OCI-LY3 (cell line): ENCODE data around the gene UNC45A.
"Not testable (repeated sequence)": the region's sequence is repeated elsewhere in the genome, so short reads cannot be mapped to it uniquely, and the experiment has no call there.

Experiments
- H2AFZ ChIP-seq: fragments of 200-600, 300-600 bp; shearing (Covaris generic); 2 replicates; pipeline ENCODE4 v1.6.0; 2014; ENCODE audit warnings: antibody characterized with exemption, low read depth, low read length
- H3K27ac ChIP-seq: fragments of 200-600, 300-600 bp; sonication (generic); 2 replicates; pipeline ENCODE4 v1.5.1; 2014; ENCODE audit warnings: mild to moderate bottlenecking, low read length, moderate library complexity, mixed read lengths
- H3K27me3 ChIP-seq: fragments of 200-600, 300-600 bp; sonication (generic); 2 replicates; pipeline ENCODE4 v1.6.1; 2014; ENCODE audit warnings: low read depth, low read length, mixed read lengths
- H3K36me3 ChIP-seq: fragments of 200-600, 300-600 bp; sonication (generic); replicated peaks from 2 replicates; pipeline ENCODE3; 2014; ENCODE audit warnings: low read depth, low read length, mixed read lengths
- H3K4me1 ChIP-seq: fragments of 300-600, 200-600 bp; sonication (generic); 2 replicates; pipeline ENCODE4 v1.6.1; 2014; ENCODE audit warnings: low read length, mixed read lengths
- H3K4me2 ChIP-seq: fragments of 200-600, 300-600 bp; sonication (generic); 2 replicates; pipeline ENCODE4 v1.6.1; 2014; ENCODE audit warnings: low read length, mixed read lengths
- H3K4me3 ChIP-seq: fragments of 300-600, 200-600 bp; sonication (generic); 2 replicates; pipeline ENCODE4 v1.5.1; 2014; ENCODE audit warnings: antibody characterized with exemption, mild to moderate bottlenecking, low read length, moderate library complexity
- H3K79me2 ChIP-seq: fragments of 300-600, 200-600 bp; shearing (Covaris generic); 2 replicates; pipeline ENCODE4 v1.6.1; 2014; ENCODE audit warnings: mild to moderate bottlenecking, low read length, mixed read lengths
- H3K9ac ChIP-seq: fragments of 300-600, 200-600 bp; shearing (Covaris generic); 2 replicates; pipeline ENCODE4 v1.6.0; 2014; ENCODE audit warnings: mild to moderate bottlenecking, low read length, moderate library complexity
- H3K9me3 ChIP-seq: fragments of 200-600, 300-600 bp; shearing (Covaris generic); 2 replicates; pipeline ENCODE4 v1.6.1; 2014; ENCODE audit warnings: low read length, mixed read lengths; ENCODE audit not compliant: insufficient read depth
- H4K20me1 ChIP-seq: fragments of 200-600, 300-600 bp; sonication (generic); 2 replicates; pipeline ENCODE4 v1.6.1; 2016; ENCODE audit warnings: low read length, mixed read lengths; ENCODE audit not compliant: insufficient read depth
- EZH2phosphoT487 ChIP-seq: fragments of 200-600 bp; shearing (Covaris generic); IDR thresholded peaks from 2 replicates; pipeline ENCODE4 v1.6.1; 2018; ENCODE audit warnings: antibody characterized with exemption, mixed run types, low read depth
- TF ChIP-seq, protein P1 (sequence below): fragments of 200-600, 300-600 bp; sonication (generic); IDR thresholded peaks from 2 replicates; pipeline ENCODE4 v1.5.1; 2014; ENCODE audit warnings: antibody characterized with exemption, low read length, low read depth

UNC45A gene

DNA sequence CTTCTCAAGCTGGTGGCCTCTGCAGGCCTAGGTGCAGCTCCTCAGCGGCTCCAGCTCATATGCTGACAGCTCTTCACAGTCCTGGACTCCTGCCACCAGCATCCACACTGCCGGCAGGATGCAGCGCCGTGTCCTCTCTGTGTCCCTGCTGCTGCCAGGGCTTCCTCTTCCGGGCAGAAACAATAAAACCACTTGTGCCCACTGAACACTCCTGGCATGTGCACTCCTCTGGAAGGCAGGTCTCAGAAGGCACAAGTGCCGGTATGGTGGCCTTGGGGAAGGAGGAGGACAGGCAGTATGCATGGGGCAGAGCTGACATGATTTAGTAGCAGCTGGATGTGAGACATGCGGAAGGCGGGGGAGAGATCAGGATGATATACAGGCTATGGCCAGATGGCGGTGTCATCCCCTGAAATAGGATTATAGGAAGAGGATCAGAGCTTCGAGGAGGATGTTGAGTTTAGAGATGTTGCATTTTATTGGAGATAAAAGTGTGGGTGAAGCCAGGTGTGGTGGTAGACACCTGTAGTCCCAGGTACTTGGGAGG is 39.4 kb upstream of the UNC45A start:
- no peak overlapping the region for H3K27ac ChIP-seq

DNA sequence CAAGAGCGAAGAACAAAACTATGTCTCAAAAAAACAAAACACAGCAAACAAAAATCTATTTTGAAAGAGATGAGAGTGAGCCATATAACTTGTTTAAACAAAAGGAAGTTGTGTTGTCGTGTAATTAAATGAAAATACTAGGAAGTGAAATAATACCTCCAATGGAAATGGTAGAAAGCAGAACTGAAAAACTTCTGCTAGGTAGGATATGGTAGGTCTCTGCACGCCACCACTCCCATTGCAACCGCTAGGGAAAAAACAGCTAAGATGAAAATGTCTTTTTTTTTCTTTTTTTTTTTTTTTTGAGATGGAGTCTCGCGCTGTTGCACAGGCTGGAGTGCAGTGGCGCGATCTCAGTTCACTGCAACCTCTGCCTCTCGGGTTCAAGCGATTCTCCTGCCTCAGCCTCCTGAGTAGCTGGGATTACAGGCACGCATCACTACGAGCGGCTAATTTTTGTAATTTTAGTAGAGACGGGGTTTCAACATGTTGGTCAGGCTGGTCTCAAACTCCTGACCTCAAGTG is 37.9 kb upstream of the UNC45A start:
- not testable (repeated sequence) for H3K4me3 ChIP-seq
- H3K4me2 ChIP-seq, result peak overlapping the region; percentile 53

More for the DNA sequence above, 39.4 kb upstream of the UNC45A start:
- Histone ChIP-seq H3K4me2 (no peak overlapping the region), H3K36me3 (peaks cover 5% of the 10 kb centered on the region), H3K79me2 (peaks cover 10% of the 10 kb centered on the region), H3K4me1 (peaks cover 21% of the 10 kb centered on the region), H3K9ac (no peak overlapping the region), H3K4me3 (no peak overlapping the region), H2AFZ (no peak overlapping the region), H4K20me1 (no peaks in the 10 kb centered on the region), H3K9me3 (no peaks in the 10 kb centered on the region), H3K27me3 (no peaks in the 10 kb centered on the region)
- TF ChIP-seq, protein P1, sequence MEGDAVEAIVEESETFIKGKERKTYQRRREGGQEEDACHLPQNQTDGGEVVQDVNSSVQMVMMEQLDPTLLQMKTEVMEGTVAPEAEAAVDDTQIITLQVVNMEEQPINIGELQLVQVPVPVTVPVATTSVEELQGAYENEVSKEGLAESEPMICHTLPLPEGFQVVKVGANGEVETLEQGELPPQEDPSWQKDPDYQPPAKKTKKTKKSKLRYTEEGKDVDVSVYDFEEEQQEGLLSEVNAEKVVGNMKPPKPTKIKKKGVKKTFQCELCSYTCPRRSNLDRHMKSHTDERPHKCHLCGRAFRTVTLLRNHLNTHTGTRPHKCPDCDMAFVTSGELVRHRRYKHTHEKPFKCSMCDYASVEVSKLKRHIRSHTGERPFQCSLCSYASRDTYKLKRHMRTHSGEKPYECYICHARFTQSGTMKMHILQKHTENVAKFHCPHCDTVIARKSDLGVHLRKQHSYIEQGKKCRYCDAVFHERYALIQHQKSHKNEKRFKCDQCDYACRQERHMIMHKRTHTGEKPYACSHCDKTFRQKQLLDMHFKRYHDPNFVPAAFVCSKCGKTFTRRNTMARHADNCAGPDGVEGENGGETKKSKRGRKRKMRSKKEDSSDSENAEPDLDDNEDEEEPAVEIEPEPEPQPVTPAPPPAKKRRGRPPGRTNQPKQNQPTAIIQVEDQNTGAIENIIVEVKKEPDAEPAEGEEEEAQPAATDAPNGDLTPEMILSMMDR, result no peak
- no peak for TF ChIP-seq EZH2phosphoT487

DNA sequence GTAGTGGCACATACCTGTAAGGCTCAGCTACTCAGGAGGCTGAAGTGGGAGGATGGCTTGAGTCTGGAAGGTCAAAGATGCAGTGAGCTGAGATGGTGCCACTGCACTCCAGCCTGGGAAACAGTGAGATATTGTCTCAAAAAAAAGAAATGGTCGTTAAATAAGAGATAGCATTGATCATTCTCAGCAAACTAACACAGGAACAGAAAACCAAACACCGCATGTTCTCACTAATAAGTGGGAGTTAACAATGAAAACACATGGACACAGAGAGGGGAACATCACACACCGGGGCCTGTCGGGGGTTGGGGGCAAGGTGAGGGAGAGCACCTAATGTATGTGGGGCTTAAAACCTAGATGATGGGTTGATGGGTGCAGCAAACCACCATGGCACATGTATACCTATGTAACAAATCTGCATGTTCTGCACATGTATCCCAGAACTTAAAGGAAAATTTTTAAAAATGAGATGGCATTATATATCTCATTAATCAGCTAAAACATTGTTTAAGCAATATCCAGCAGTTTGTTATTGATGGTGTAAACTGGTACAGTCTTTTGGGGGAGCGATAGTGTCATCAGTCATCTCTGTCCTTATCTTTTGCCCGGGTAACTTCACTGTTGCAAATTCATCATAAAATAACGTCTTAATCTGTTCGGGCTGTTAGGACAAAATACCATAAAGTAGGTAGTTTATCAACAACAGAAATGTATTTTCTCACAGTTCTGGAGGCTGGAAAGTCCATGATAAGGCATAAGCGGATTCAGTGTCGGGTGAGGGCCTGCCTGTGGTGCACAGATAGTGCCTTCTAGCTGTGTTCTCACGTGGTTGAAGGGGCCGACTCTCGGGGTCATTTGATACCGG is 33.7 kb upstream of the UNC45A start:
- H3K4me2 ChIP-seq, result peak overlapping the region; percentile 77
- H3K9me3 ChIP-seq, result no peaks in the 10 kb centered on the region
- no peaks in the 10 kb centered on the region for H3K79me2 ChIP-seq
- peak overlapping the region; percentile 64 for H3K9ac ChIP-seq
- 0 out of 2 replicates have a peak overlapping the region, but pooled peaks have one; percentile 96 for H2AFZ ChIP-seq
- peak overlapping the region; percentile 97 for H3K4me3 ChIP-seq
- no peak overlapping the region for H3K27ac ChIP-seq
- H4K20me1 ChIP-seq, result no peaks in the 10 kb centered on the region
- TF ChIP-seq, protein P1, result no peak
- TF ChIP-seq EZH2phosphoT487, result no peak
- H3K27me3 ChIP-seq, result no peaks in the 10 kb centered on the region
- peaks cover 23% of the 10 kb centered on the region for H3K4me1 ChIP-seq
- H3K36me3 ChIP-seq, result peaks cover 3% of the 10 kb centered on the region

More for the DNA sequence above, 37.9 kb upstream of the UNC45A start:
- H3K27me3 ChIP-seq, H3K27ac ChIP-seq, H3K9ac ChIP-seq, H4K20me1 ChIP-seq, H3K36me3 ChIP-seq, H3K9me3 ChIP-seq, H2AFZ ChIP-seq, H3K79me2 ChIP-seq: not testable (repeated sequence)
- peaks cover 28% of the 10 kb centered on the region for H3K4me1 ChIP-seq

DNA sequence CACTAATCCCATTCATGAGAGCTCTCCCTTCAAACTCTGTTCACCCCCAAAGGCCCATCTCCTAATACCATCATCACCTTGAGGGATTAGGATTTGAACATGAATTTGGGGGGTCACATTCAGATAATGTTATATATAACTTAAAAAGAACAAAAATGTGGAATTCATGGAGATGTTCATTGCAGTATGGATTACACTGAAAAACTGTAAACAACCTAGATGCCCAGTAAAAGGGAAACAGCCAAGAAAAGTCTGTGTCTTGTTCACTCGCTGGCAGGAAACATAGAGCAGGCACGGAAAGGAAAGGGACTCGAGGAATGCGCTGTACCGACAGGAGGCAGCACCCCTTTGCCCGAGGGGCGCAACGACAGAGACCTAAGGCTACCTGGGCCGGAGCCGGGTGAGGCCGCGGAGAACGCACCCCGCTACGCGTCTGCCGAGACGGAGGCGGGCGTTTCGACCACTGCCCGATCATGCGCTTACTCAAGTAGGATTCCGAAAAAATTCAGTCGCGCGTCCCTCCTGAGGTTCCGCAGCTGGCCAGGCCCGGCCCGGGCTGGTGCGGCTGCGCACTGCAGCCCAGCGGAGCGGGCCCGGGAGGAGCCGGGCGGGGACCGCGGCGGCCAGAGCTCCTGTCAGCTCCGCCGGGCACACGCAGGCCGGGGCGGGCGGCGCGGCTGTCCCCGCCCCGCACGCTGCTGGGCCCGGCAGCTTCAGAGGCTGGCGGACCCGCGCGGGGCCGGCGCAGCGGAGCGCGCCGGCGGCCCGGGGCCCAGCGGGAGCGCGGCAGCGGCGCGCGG is 32.8 kb upstream of the UNC45A start:
- no peaks in the 10 kb centered on the region for H3K27me3 ChIP-seq
- H3K79me2 ChIP-seq, result no peaks in the 10 kb centered on the region
- H3K9ac ChIP-seq, result peak overlapping the region; percentile 64
- H3K4me2 ChIP-seq, result peak overlapping the region; percentile 77
- H3K36me3 ChIP-seq, result peaks cover 5% of the 10 kb centered on the region
- peak overlapping the region; percentile 96 for H2AFZ ChIP-seq
- peak overlapping the region; percentile 97 for H3K4me3 ChIP-seq
- H4K20me1 ChIP-seq, result no peaks in the 10 kb centered on the region
- H3K4me1 ChIP-seq, result peaks cover 15% of the 10 kb centered on the region
- no peak for TF ChIP-seq EZH2phosphoT487
- TF ChIP-seq, protein P1, result peak; percentile 94
- H3K27ac ChIP-seq, result peak overlapping the region; percentile 36
- H3K9me3 ChIP-seq, result no peaks in the 10 kb centered on the region
